Measurements from ENCODE around the gene BCL2L2.
A peak's percentile ranks its signal among the peaks of the same experiment; 100 is the strongest.

The BCL2L2 gene

GRCh38 chr14:23326491-23327332 lies 20.1 kb downstream of the BCL2L2 start:
- no peak for TF ChIP-seq REST (IDR thresholded peaks at IDR 0.05; ENCODE audit: insufficient read depth in 1 of 2, low read depth in 2 of 2, low read length in 2 of 2)
- peak; percentile 52; the same call in 1 of the 2 replicates for TF ChIP-seq POLR2AphosphoS5 (IDR thresholded peaks at IDR 0.05; ENCODE audit: low read depth, low read length)

- TF ChIP-seq SIN3A (IDR thresholded peaks at IDR 0.05; ENCODE audit: borderline replicate concordance, insufficient read depth, low read length), result no peak
- TF ChIP-seq FOXP2 (optimal IDR thresholded peaks at IDR 0.05; ENCODE audit: borderline replicate concordance, extremely low read depth, extremely low read length, insufficient read depth), result no peak
- TF ChIP-seq TAF1 (IDR thresholded peaks at IDR 0.05; ENCODE audit: borderline replicate concordance, insufficient read depth, low read length), result no peak
- no peak for TF ChIP-seq REST (IDR thresholded peaks at IDR 0.05; ENCODE audit: insufficient read depth in 1 of 2, low read depth in 2 of 2, low read length in 2 of 2)
- no peak for TF ChIP-seq POLR2AphosphoS5 (IDR thresholded peaks at IDR 0.05; ENCODE audit: low read depth, low read length)
Measured at GRCh38 chr14:23327947-23328744, 21.5 kb downstream of the BCL2L2 start.

GRCh38 chr14:23335623-23336022 lies 29.0 kb downstream of the BCL2L2 start:
- no peak for TF ChIP-seq SIN3A (IDR thresholded peaks at IDR 0.05; ENCODE audit: borderline replicate concordance, insufficient read depth, low read length)
- TF ChIP-seq FOXP2 (optimal IDR thresholded peaks at IDR 0.05; ENCODE audit: borderline replicate concordance, extremely low read depth, extremely low read length, insufficient read depth), result no peak
- no peak for TF ChIP-seq TAF1 (IDR thresholded peaks at IDR 0.05; ENCODE audit: borderline replicate concordance, insufficient read depth, low read length)
- no peak for TF ChIP-seq REST (IDR thresholded peaks at IDR 0.05; ENCODE audit: insufficient read depth in 1 of 2, low read depth in 2 of 2, low read length in 2 of 2)
- no peak for TF ChIP-seq POLR2AphosphoS5 (IDR thresholded peaks at IDR 0.05; ENCODE audit: low read depth, low read length)

- TF ChIP-seq TAF1 (IDR thresholded peaks at IDR 0.05; ENCODE audit: borderline replicate concordance, insufficient read depth, low read length), result no peak
- TF ChIP-seq REST (IDR thresholded peaks at IDR 0.05; ENCODE audit: insufficient read depth in 1 of 2, low read depth in 2 of 2, low read length in 2 of 2), result no peak
Measured at GRCh38 chr14:23339506-23340268, 33.1 kb downstream of the BCL2L2 start.

All from PFSK-1 (cell line).